Umbilical cord (tissue), 2 donors: ENCODE measurements around the gene GJA5. TPM values are rescaled to one million over a fixed set of nuclear protein-coding genes. Genes with fewer than 3 reads are reported as not detected.
"Not testable (repeated sequence)": the region's sequence is repeated elsewhere in the genome, so short reads cannot be mapped to it uniquely, and the experiment has no call there.

Experiments used
- DNase-seq: peaks from one replicate; pipeline ENCODE4 v3.0.0-alpha.2; 2015; ENCODE audit warnings: low spot score
- total RNA-seq: library from RNA; depleted of rRNA; stranded (reverse); fragments of >200 nt; gene quantifications from one replicate; pipeline ENCODE4 v1.2.3, GENCODE V29; 2014; ENCODE audit warnings: low replicate concordance; ENCODE audit not compliant: insufficient read depth

The GJA5 gene
- total RNA-seq, 1 donor from 2014 or later: 32.5 TPM

GRCh38 chr1:147762233-147763024, 2.0 kb upstream of the GJA5 start:
- DNase-seq: no peak

GRCh38 chr1:147758379-147759100, 1.9 kb downstream of the GJA5 start:
- no peak for DNase-seq

- no peak for DNase-seq
Observed at GRCh38 chr1:147757015-147757990, 3.1 kb downstream of the GJA5 start.

GRCh38 chr1:147756341-147756740, 4.1 kb downstream of the GJA5 start:
- DNase-seq: no peak

DNA sequence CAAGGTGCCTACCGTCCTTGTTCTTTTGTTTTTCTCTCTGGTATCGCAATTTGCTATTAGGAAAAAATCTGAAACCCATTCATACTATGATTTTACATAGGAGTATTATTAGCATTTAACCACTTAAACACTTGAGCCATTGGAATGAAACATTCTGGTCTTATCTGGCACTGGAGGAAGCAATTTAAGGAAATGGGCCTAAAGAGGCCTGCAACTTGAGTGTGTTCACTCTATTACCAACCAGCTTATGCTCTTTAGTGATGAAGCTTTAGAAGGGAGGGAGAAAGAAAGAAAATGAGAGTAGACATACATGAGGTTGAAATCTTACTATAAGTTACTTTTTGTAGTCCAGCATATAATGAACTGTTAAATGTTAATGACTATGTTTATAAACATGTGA, 5.7 kb downstream of the GJA5 start:
- DNase-seq: no peak

DNA sequence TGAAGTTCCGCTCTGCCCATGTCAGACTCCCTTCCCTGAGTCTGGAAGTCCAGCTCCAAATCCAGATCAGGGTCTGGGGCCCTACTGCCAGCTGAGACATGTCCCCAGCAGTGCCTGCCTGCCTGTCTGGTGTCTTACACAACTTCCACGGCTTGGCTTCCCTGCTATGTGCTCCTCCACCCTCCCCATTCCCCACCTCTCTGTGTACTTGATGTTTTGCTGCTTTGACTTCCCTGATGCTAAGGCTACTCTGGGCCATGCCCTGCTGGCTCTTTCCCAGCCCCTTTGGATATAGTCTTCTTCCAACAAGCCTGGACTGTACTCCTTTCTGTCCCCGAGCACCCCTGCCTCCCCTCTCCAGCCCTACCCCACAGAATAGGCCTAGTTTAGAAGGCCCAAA, 7.3 kb downstream of the GJA5 start:
- DNase-seq: peak; percentile 23

DNA sequence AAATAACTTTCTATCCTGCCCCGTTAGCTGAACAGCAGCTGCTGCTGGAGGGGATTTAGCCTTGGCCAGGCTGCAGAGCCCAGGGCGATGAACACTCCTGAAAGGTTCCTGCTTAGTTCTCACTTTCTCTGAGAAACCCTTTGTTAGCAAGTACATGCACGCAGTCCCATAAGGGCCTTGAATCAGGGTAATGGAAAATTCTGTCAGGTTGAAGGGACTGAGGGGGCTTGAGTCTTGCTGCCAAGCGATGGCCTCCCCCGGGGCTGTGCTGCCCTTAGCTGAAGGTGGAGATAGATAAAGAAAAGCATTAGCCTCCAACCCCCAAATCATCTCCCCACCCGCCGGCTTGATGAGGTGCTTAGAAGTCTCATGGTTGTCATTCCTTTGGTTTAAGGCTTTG, 7.9 kb downstream of the GJA5 start:
- DNase-seq: no peak

GRCh38 chr1:147751346-147751745, 9.1 kb downstream of the GJA5 start:
- DNase-seq: no peak

- DNase-seq: no peak
Observed at GRCh38 chr1:147750618-147751217, 9.7 kb downstream of the GJA5 start.

GRCh38 chr1:147749792-147750191, 10.6 kb downstream of the GJA5 start:
- no peak for DNase-seq

- no peak for DNase-seq
Observed at GRCh38 chr1:147748676-147749350, 11.6 kb downstream of the GJA5 start.

DNA sequence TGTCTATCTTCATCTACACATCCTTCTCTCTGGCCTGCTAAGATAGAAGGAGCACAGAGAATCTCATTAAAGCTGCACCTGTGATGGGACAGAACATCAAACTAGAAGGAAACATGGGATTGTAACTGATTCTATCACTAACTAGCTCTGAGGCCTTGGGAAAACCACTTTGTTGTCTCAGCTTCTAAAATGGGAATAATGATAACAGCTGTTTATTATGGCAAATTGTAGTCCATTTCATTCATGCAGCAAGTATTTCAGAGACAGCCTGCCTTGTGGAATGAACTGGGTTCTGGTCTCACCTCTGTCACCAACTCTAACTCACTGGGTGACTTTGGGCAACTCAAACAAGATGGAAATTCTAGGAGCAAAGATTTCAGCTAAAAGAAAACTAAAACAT, 12.4 kb downstream of the GJA5 start:
- DNase-seq: no peak

- no peak for DNase-seq
Observed at GRCh38 chr1:147745271-147745670, 15.1 kb downstream of the GJA5 start.

DNA sequence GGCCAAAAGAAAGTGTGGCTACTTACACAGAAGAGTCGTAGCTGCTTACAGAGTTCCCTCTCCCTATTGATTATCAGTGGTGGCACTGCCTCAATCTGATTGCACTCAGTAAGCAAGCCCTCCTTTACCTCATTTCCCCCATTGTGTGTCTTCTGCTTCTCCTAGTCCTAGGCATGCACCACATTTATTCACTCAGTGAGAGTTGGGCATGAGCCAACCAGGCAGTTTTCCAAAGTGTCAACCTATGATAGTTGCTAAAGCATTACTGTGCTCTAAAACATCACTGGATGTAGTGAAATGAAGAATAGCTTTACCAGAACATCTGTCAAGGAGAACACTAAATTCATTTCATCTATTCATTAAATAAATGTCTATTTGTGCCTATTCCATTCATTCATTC, 19.3 kb downstream of the GJA5 start:
- no peak for DNase-seq

GRCh38 chr1:147740391-147740790, 20.0 kb downstream of the GJA5 start:
- DNase-seq: no peak

- DNase-seq: no peak
Observed at GRCh38 chr1:147738739-147739476, 21.5 kb downstream of the GJA5 start.

GRCh38 chr1:147738129-147738528, 22.3 kb downstream of the GJA5 start:
- no peak for DNase-seq

DNA sequence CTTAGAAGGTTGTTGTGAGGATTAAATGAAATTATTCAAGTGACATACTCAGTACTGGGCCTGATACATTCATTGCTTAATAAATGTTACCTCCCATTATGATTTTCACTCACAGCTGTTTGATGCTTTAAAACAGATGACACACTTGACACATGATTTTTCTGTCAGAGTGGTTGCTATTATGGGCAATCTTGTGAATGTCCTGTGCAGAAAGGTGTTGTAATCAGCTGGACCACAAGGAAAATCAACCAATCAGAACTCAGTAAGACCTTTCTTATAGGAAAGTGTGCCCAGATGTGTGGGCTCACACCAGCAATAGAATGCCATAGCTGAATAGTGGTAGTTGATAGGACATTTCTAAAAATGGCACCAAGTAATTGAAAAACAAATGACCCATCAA, 23.5 kb downstream of the GJA5 start:
- DNase-seq: no peak

GRCh38 chr1:147735423-147735822, 25.0 kb downstream of the GJA5 start:
- no peak for DNase-seq

GRCh38 chr1:147734291-147734841, 26.0 kb downstream of the GJA5 start:
- DNase-seq: not testable (repeated sequence)
